Stimulated activated CD8-positive, alpha-beta memory T cell treated with anti-CD3 and anti-CD28 coated beads, Interleukin-7, amount 100 ng/mL, for 1 hour (primary cell): ENCODE measurements around the gene FSTL4.

Experiments used
- DNase-seq, 2 donors: peaks; one replicate each; pipeline ENCODE4 v3.0.0-alpha.2; 2020; ENCODE audit warnings: low read depth in 2 of 2

The FSTL4 gene

DNA sequence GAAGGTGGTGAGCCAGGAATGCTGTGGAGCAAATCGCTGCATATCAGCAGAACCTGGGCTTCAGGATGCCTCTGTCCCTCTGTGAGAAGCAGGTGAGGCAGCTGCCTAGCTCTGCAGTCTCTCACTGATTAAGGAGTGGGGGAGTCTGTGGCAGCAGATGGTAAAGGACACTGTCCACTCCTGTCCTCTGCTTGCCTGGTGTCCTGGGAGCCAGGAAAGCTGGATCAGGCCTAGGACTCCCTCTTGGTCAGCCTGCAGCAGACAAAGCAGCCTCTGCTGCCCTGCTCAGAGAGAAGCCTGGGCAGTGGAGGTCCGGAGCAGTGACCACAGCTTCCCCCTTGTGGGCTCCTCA lies 345.8 kb downstream of the FSTL4 start:
- DNase-seq = no peak

GRCh38 chr5:133265720-133266526 lies 346.4 kb downstream of the FSTL4 start:
- no peak for DNase-seq

GRCh38 chr5:133265257-133265656 lies 347.1 kb downstream of the FSTL4 start:
- no peak for DNase-seq

GRCh38 chr5:133262690-133263089 lies 349.7 kb downstream of the FSTL4 start:
- no peak for DNase-seq

GRCh38 chr5:133261993-133262392 lies 350.3 kb downstream of the FSTL4 start:
- DNase-seq = no peak

DNA sequence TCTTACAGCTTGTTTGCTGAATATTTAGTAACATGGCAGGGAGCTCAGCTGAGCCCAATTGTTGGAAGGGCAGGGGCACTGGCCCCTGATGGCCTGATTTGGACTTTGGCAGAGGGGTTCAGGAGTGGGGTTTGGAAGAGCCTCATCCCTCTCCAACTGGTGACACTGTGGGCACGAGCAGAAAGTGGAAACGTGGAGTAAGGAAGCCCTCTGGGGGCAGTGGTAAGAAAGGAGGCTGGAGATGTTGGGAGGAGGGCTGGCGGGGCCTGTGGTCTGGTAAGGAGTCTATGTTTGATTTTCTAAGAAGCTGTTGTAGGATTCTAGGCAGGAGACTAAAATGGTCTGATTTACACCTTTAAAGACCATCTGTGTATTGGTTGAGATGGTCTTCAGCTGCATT lies 351.6 kb downstream of the FSTL4 start:
- DNase-seq = no peak

DNA sequence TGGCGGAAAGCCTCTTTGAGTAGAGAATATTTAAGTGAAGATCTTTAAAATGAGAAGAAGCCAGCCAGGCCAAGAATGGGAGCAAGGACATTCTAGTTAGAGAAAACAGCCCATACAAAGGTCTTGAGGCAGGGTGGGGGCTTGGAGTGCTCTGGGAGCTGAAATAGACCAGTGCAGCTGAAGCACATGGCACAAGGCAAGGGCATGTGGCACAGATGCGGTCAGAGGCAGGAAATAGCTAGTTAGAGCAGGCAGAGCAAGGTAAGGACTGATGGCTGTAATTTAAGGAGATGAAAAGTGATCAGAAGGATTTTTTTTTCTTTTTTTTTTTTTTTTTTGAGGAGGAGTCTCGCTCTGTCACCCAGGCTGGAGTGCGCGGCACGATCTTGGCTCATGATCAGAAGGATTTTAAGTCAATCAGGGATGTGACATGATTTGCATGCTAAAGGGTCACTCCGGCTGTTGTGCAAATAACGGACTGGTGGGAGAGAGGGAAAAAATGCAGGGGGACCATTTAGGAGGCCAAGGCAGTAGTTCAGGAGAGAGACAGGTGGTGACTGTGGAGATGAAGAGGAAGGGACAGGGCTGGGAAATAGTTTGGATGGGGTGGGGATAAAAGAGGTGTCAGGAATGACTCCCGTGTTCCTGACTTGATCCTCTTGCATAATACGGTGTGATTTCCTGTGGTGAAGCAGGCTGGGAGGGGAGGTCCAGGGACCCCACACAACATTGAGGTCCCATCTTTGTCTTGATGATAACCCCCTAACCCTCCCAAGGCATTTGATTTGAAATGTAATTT lies 352.9 kb downstream of the FSTL4 start:
- DNase-seq = no peak

- no peak for DNase-seq
Observed at GRCh38 chr5:133257977-133258376, 354.4 kb downstream of the FSTL4 start.

GRCh38 chr5:133256276-133256675 lies 356.1 kb downstream of the FSTL4 start:
- no peak for DNase-seq

- DNase-seq = no peak
Observed at GRCh38 chr5:133254803-133255202, 357.5 kb downstream of the FSTL4 start.

DNA sequence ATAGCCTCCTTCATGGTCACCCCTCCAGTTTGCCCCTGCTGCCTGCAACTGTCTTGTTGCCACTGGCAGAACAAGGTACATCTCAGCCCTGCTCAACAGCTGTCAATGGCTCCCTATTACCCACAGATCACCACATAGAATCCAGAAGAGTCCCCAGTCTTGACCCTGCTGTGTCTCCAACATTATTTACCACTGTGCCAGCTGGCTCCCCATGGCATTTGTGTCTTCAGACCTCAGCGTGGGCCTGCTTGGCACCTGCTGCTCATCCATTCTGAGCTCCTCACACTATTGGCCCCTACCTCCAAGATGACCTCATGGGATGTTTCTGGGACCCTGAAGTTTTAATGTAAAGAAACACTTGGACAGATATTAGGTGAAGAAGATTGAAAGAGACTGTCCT lies 358.7 kb downstream of the FSTL4 start:
- no peak for DNase-seq

DNA sequence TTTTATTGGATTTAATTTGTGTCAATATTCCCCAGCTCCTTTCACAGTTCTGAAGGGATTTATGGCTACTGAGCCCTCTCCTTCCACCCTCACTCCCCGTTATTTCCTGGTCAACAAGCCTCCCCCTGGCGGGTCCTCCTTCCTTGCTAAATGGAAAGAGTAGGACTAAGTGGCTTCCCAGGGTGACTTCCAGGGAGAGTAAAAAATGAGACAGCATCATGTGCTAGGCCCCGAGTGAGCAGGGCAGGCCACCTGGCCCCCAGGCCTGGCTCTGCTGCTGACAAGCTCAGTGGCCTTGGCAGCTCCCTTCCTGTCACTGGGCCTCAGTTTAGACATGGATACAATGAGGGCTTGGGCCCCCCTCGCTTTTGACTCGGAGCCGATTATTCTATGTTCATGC lies 359.3 kb downstream of the FSTL4 start:
- no peak for DNase-seq

DNA sequence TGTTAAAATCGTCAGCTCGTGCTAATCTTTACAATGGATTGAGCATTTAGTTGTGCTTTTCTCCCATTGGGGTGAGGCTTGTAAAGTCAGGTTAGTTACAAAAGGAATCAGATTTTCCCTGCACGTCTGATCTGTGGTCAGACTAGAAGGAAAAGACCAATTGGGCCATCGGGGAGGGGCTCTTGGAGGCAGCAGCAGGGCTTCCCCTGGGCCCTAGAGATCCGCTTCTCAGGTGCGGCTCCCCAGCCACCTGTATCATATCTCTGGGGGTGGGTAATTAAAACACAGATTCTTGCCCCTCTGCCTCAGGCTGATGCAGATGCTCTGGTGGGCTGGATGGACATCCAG lies 360.2 kb downstream of the FSTL4 start:
- DNase-seq = no peak

DNA sequence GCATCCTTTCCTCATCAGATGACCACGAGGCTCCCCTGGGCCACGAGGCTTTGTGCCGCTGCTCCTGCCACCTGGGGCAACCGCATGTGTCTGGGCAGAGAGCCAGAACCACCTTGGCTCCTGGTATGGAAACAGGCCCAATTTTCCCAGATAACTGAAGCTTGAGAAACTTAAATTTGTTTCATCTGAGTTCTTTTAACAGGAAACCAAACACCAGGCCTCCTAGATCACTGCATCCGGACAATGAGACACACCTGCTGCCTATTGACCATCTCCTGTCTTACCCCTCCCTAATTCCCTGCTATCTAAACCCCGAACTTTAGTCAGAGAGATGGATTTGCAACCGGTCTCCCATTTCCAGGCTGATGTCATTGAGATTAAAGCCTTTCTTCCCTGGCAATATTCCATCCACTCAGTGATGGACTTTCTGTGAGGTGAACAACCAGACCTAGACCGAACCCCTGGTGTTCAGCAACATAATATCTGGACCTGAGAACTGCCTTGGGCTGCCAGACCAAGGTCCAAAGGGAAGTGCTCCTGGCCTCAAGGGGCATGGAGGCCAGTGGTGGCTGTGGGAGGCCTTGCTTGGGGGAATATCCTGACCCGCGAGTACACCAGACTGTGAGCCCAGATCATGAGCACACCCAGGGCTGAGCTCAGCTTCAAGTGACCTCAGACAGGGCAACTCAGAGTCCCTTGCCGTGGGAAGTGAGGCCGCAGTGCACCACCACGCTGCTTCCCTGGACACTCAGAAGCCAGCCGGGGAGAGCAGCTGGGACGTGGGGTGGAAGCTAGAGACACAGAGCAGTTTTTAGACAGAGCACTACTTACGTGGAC lies 360.8 kb downstream of the FSTL4 start:
- no peak for DNase-seq

DNA sequence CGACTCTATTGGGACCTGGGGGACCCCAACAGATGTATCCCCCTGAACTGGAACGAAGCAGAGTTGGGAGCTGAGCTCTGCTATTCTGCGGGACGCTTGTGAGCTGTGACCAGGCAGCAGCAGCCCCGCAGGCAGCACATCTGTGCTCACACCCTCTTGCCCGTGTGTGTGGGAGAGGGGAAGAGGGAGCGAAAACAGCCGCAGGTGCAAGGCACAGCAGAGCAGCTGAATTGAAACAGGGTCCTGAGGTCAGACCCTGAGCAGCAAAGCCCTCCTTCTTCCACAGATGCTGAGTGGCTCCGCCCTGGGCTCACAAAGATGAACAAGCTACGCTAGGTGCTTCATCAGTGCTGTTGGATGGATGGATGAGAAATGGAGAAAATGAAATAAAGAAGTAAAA lies 361.8 kb downstream of the FSTL4 start:
- DNase-seq = no peak

DNA sequence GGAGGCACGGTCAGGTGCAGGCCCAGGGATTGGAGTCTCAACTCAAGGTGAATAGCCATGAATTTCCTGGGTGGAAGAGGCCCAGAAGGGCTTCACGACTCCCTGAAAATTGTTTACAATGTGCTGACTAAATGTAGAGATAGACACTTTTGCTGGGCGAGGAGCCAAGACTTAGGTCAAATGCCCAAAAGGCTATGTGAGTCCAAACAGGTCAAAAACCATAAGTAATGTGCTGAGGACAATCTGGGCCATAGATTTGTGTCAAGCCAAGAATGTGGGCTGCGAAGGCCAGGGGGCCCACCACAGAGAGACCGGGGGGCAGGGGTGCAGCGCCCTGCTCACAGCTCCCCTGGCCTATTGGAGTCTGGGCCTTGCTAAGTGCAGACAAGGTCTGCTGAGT lies 362.7 kb downstream of the FSTL4 start:
- DNase-seq = no peak

DNA sequence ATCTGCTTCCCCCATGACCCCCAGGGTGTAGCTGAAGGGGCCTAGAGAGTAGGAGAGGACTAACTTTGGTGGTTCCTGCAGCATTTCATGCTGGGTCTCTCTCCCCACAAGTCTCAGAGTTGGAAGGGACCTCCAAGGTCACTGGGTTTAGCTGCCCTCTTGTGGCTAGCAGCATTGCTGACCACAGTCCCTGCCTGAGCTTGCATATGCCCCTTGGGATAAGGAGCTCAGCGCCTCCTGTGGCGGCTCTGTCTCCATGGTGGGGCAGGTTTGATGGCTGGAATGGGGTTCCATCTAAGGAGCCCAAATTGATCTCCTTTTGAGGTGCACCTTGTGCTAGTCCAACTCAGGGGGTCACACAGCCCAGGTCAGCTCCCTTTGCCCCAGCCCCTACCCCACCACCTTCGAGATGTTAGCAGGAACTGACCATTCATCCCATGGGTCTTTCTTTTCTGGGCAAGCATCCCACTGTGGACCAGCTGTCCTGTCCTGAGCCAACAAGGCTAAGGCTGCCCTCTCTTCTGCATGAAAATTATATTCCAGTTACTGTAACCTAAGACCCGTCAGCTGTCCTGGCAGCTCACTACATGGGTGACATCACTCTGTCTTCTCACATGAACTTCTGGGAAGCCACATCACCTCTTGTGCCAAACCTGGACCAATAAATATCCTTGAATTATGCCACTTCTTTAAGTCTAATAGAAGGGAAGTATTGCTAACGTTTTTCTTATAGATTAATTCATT lies 364.3 kb downstream of the FSTL4 start:
- DNase-seq = no peak

DNA sequence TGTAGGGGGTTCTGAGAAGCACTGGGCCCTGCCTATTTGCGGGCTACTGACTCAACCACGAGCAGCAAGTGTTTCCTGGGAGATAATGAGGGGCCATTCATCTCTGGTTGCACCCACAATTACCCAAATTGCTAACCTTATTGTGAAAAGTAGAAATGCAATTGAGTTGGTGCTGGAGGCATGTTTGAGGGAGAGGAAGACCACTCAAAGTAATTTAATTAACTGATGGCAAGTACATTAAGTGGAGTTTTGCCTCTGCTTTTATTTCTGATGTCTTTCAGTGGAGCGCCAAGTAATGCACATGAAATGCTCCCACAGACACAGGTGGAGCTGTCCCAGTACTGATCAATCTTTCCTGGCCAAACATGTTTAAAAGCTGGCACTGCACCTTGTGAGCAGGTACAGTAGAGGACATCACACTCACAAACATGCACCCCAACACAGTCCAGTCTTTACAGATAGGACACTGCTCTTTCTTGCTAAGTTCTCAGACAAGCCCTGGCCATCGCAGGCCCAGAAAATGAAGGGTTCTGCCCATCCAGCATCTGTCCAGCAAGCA lies 365.1 kb downstream of the FSTL4 start:
- DNase-seq = no peak

- DNase-seq = no peak
Observed at GRCh38 chr5:133246376-133247150, 365.8 kb downstream of the FSTL4 start.

- DNase-seq = no peak
Observed at GRCh38 chr5:133246053-133246370, 366.3 kb downstream of the FSTL4 start.
